Kidney (tissue), 14 donors: Measurements from ENCODE around the gene PRND. TPM values are rescaled to one million over a fixed set of nuclear protein-coding genes. Genes with fewer than 3 reads are reported as not detected.

Experiments
- DNase-seq, 5 donors: peaks; one replicate each; pipeline ENCODE4 v3.0.0-alpha.2; 2013 to 2020
- FAIRE-seq: peaks from 2 replicates; lab custom pipeline; 2012; peaks lifted over from hg19 to GRCh38; lab: Jason Lieb, UNC
- H3K27ac ChIP-seq, 2 donors: one replicate each; pipeline ENCODE4 v1.7.0; 2013; ENCODE audit warnings: low read depth in 2 of 2, low read length in 2 of 2, inconsistent platforms in 1 of 2
- H3K27me3 ChIP-seq: one replicate; pipeline ENCODE4 v1.7.1; 2013; ENCODE audit warnings: low read length, inconsistent platforms; ENCODE audit not compliant: control insufficient read depth, insufficient read depth
- H3K36me3 ChIP-seq, 3 donors: one replicate each; pipeline versions ENCODE4 v1.7.0 to v1.7.1; 2013; ENCODE audit warnings: low read length in 3 of 3, control low read depth in 1 of 3, inconsistent platforms in 1 of 3; ENCODE audit not compliant: insufficient read depth in 3 of 3, control insufficient read depth in 2 of 3
- H3K4me1 ChIP-seq, 3 donors: one replicate each; pipeline versions ENCODE4 v1.7.0 to v1.7.1; 2013; ENCODE audit warnings: low read length in 3 of 3, inconsistent platforms in 1 of 3, low read depth in 1 of 3; ENCODE audit not compliant: control insufficient read depth in 2 of 3, insufficient read depth in 2 of 3
- H3K4me3 ChIP-seq, 3 donors: one replicate each; pipeline versions ENCODE4 v1.7.0 to v1.8.1; 2013; ENCODE audit warnings: low read length in 3 of 3, control low read depth in 1 of 3, inconsistent platforms in 1 of 3
- H3K9ac ChIP-seq, 3 donors: one replicate each; pipeline versions ENCODE4 v1.7.0 to v1.7.1; 2013; ENCODE audit warnings: low read length in 3 of 3, control low read depth in 1 of 3, inconsistent platforms in 1 of 3
- H3K9me3 ChIP-seq, 3 donors: one replicate each; pipeline versions ENCODE4 v1.7.0 to v1.7.1; 2013; ENCODE audit warnings: low read length in 3 of 3, control low read depth in 1 of 3, inconsistent platforms in 1 of 3; ENCODE audit not compliant: control insufficient read depth in 2 of 3, insufficient read depth in 1 of 3
- intact Hi-C: fragments of 100-400 bp; cut with DNase I; formaldehyde crosslinking; loops from one replicate; pipeline ENCODE4 v1.11.1; 2022
- polyA plus RNA-seq: library from polyadenylated mRNA; stranded (reverse); fragments of 350-450 nt; fragmentation: Illumina TruSeq; extraction: RNeasy Lipid Tissue Mini Kit (QIAGEN cat#74804); gene quantifications from one replicate; pipeline ENCODE4 v1.2.3, GENCODE V29; 2014; ENCODE audit warnings: low read depth, low replicate concordance; ENCODE audit not compliant: insufficient read depth
- total RNA-seq: library from RNA; stranded (reverse); fragmentation: NEBNext Ultra II Directional; extraction: Animal tissue kit (Norgen Biotek cat#: 25700); gene quantifications from one replicate; pipeline ENCODE4 v1.2.1, GENCODE V29; 2021
- TF ChIP-seq, protein P1 (sequence below): IDR thresholded peaks from 3 replicates; pipeline ENCODE4 v1.5.1; 2012; ENCODE audit warnings: mild to moderate bottlenecking, moderate library complexity, borderline replicate concordance; ENCODE audit not compliant: insufficient read depth; ENCODE audit errors: extremely low read depth
- donor health status: control.
- donor health status: control.
- donor health status: control.
- donor health status: control.
- donor health status: control.
- donor health status: DM: yes; HTN: yes; CAD: no.
- donor health status: Normal renal cell carcinoma (clear cell type).

PRND gene
- total and polyA plus RNA-seq, 2 donors from 2014 or later: not detected

DNA sequence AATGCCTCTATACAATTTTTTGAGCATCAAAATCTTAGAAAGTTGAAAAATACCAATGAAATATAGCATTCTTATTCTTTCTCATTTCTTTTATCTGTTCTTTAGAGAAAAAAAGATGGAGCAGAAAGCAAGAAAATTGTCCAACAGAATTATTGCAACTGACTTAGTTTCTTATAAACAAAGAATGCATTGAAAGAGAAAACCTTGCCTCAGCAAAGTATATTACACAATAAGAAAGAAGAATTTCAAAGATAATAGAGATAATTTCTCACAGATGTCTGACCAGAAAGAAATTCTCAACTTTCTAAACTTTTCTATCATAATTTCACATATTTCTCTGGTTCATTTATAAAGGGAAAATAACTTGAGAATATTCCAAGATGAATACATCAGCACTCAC lies 47.0 kb upstream of the PRND start:
- Histone ChIP-seq H3K36me3 (no peaks in the 10 kb centered on the region), H3K9me3 (no peaks in the 10 kb centered on the region), H3K27me3 (no peaks in the 10 kb centered on the region), H3K4me3 (no peak overlapping the region), H3K4me1 (no peaks in the 10 kb centered on the region), H3K27ac (no peak overlapping the region), H3K9ac (no peak overlapping the region)
- no peak for FAIRE-seq
- intact Hi-C loops: no loop called here
- DNase-seq: no peak
- TF ChIP-seq, protein P1, sequence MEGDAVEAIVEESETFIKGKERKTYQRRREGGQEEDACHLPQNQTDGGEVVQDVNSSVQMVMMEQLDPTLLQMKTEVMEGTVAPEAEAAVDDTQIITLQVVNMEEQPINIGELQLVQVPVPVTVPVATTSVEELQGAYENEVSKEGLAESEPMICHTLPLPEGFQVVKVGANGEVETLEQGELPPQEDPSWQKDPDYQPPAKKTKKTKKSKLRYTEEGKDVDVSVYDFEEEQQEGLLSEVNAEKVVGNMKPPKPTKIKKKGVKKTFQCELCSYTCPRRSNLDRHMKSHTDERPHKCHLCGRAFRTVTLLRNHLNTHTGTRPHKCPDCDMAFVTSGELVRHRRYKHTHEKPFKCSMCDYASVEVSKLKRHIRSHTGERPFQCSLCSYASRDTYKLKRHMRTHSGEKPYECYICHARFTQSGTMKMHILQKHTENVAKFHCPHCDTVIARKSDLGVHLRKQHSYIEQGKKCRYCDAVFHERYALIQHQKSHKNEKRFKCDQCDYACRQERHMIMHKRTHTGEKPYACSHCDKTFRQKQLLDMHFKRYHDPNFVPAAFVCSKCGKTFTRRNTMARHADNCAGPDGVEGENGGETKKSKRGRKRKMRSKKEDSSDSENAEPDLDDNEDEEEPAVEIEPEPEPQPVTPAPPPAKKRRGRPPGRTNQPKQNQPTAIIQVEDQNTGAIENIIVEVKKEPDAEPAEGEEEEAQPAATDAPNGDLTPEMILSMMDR: no peak

DNA sequence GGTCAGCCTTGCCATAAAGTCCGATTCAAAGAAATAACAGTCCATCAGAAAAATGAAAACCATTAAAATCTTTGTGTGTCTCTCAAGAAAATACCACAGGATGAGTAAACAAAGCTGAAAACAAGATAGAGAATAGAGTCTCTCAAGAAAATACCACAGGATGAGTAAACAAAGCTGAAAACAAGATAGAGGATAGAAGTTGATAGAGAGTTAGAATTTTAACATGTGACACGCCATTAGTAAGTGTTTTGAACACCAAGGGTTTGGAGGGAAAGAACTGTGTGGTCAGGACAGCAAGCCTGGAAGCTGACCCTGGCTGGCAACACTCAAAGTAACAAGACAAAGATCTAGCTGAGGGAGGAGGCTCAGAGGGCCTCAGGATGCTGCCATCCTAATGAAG lies 43.9 kb upstream of the PRND start:
- DNase-seq (no peak), FAIRE-seq (no peak)
- H3K9ac ChIP-seq: no peak overlapping the region
- intact Hi-C loops: no loop called here
- TF ChIP-seq, protein P1: no peak
- H3K4me3 ChIP-seq: no peak overlapping the region
- H3K36me3 ChIP-seq: no peaks in the 10 kb centered on the region
- H3K27me3 ChIP-seq: no peaks in the 10 kb centered on the region
- no peaks in the 10 kb centered on the region for H3K9me3 ChIP-seq
- no peak overlapping the region for H3K27ac ChIP-seq
- no peaks in the 10 kb centered on the region for H3K4me1 ChIP-seq

DNA sequence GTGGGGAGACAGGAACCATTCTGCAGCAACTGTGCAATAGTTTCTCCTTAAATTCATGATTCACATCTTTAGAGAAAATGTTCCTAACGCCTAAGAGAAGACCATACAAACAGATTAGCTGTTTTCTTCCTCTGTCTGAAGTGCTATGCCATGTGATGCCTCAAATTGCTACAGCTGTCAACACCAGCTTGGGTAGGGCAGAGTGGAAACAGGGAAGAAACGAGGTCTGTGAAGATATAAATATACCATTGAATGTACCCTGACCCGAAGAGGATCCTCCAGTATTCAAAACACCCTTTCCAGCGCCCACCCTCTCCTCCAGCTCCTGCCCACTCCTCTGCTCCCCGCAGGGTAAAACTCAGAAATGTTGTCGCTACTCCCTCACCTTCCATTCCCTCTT lies 40.3 kb upstream of the PRND start:
- Histone ChIP-seq H3K4me1 (peaks cover 0 to 2% (median 0%) of the 10 kb centered on the region in 3 donors), H3K27ac (no peak overlapping the region), H3K9me3 (no peaks in the 10 kb centered on the region), H3K4me3 (no peak overlapping the region), H3K9ac (no peak overlapping the region), H3K36me3 (no peaks in the 10 kb centered on the region), H3K27me3 (no peaks in the 10 kb centered on the region)
- intact Hi-C loops: no loop called here
- FAIRE-seq (no peak), DNase-seq (no peak)
- TF ChIP-seq, protein P1: no peak

DNA sequence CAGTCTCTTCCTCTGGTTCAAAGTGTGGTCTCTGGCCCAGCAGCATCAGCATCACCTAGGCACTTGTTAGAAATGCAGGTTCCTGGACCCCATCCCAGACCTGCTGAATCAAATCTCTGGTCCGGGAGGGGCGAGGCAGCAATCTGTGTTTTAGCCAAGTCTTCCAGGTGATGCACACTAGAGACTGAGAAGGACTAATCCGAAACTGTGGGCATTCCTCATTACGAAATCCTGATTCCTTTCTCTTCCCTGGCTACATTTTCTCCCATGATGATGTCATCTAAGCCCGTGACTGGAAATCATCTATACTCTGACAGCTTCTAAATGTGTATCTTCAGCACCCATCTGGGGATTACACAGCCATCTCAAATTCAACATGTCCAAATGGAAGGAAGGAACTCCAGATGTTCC lies 39.7 kb upstream of the PRND start:
- H3K27ac ChIP-seq: no peak overlapping the region
- TF ChIP-seq, protein P1: no peak
- DNase-seq: no peak
- FAIRE-seq: no peak
- no peaks in the 10 kb centered on the region for H3K36me3 ChIP-seq
- intact Hi-C loops: no loop called here
- no peaks in the 10 kb centered on the region for H3K9me3 ChIP-seq
- no peaks in the 10 kb centered on the region for H3K27me3 ChIP-seq
- no peak overlapping the region for H3K4me3 ChIP-seq
- no peak overlapping the region for H3K9ac ChIP-seq
- peaks cover 0 to 2% (median 0%) of the 10 kb centered on the region in 3 donors for H3K4me1 ChIP-seq
